OCI-LY1 (cell line): ENCODE results near the gene JAKMIP2.
"Not testable (repeated sequence)": the region's sequence is repeated elsewhere in the genome, so short reads cannot be mapped to it uniquely, and the experiment has no call there.

Source experiments
- CTCF ChIP-seq: fragments of 200-600 bp; sonication (generic), shearing (Covaris generic); IDR thresholded peaks from 2 replicates; pipeline ENCODE4 v1.5.1; 2017; ENCODE audit warnings: mild to moderate bottlenecking, antibody characterized with exemption, low read length, moderate library complexity, mixed read lengths
- EZH2 ChIP-seq: fragments of 200-600 bp; sonication (generic), shearing (Covaris generic); IDR thresholded peaks from 2 replicates; pipeline ENCODE4 v1.8.0; 2017; ENCODE audit warnings: borderline replicate concordance, mixed run types, mild to moderate bottlenecking, antibody characterized with exemption, low read length, moderate library complexity, mixed read lengths

DNA sequence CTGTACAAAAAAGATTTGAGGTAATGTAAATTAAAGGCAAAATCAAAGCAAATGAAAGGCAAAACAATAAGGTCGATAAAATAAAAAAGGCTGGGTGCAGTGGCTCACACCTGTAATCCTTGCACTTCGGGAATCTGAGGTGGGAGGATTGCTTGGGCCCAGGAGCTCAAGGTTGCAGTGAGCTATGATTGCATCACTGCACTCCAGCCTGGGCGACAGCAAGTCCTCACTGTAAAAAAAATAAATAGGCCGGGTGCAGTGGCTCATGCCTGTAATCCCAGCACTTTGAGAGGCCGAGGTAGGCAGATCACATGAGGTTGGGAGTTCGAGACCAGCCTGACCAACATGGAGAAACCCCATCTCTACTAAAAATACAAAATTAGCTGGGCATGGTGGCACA lies 200.3 kb downstream of the JAKMIP2 start:
- TF ChIP-seq CTCF, EZH2: not testable (repeated sequence)
